Inferior parietal cortex (tissue), 1 donor: ENCODE results near the gene KIF21B.

Experiments
- DNase-seq: peaks from one replicate; pipeline ENCODE4 v3.0.0-alpha.2; 2016; ENCODE audit errors: extremely low spot score

KIF21B gene

GRCh38 chr1:201023517-201023902 lies at the start of gene KIF21B:
Gene KIF21B (minus strand): TSS chr1:201023714. CDS start chr1:201023383, 331 bp downstream.
- DNase-seq = no peak

DNA sequence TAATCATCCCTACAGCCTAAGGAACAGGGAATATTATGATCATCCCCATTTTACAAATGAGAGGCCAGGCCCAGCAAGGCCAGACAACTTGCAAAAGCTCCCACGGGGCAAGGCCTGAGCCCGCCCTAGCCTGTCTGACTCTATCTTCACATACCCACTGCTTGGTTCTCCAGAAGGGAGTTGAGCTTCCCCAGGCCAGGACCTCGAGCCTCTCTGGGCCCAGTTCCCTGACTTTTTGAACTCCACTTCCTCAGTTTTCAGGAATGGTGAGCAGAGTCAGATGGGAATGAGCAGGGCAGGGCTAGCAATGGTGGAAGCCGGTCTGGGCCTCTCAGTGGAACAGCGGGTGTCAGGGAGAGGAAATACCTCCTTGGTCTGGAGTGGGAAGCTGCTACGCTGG lies 49.4 kb upstream of the KIF21B start:
- no peak for DNase-seq

- no peak for DNase-seq
Measured at GRCh38 chr1:201072149-201072548, 48.6 kb upstream of the KIF21B start.

DNA sequence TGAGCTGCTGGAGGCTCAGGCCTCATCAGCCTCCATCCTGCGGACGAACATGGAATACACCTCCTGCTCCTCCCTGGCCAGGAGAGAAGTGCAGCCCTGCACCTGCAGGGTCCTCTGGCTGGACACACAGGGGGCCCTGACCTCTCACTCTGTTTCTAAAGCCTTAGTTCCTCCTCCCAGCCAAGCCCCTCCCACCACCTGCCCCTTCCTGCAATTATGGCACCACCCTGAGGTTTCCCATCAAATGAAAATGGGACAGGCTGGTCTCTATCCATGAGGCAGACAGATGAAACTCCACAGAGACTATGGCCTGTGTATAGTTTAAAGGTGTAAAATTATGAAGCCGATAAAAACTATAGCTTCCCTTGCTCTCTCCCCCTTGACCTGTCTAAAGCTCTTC lies 46.1 kb upstream of the KIF21B start:
- no peak for DNase-seq

DNA sequence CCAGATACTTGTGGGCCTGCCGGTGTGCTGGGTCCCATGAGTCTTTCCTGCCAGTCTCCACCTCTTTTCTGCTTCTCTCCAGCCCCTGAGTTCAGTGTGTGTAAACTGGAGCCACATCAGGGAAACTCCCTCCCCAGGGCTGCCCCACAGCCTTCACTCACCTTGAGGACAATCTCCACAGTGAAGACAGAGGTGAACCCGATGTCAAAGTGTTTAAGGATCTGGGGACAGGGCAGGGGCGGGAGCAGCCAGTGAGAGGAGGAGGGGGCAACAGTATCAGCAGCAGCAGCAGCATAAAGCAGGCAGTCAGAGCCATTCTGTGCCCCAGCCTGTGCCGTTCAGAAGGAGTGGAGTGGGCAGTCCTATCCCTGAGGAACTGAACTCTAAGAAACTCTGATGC lies 45.5 kb upstream of the KIF21B start:
- no peak for DNase-seq

DNA sequence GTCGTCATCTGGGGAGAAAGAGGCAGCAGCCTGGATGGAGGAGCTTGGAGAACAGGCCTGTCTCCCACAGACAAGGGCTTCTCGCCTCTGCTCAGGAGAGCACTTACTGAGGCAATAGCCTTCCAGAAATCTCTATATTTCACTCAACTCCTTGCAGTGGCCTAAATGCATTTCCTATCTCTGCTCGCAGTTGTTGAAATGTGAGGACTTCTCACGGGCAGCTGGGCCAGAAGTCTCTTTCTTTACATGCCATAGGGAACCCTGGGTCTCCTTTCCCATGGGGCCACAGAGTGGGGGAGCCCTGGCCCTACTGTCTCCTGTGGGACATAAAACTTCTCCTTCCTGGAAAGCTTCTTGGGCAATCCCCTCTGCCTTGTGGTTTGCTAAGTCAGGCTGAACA lies 43.5 kb upstream of the KIF21B start:
- no peak for DNase-seq

GRCh38 chr1:201065686-201066085 lies 42.2 kb upstream of the KIF21B start:
- no peak for DNase-seq

DNA sequence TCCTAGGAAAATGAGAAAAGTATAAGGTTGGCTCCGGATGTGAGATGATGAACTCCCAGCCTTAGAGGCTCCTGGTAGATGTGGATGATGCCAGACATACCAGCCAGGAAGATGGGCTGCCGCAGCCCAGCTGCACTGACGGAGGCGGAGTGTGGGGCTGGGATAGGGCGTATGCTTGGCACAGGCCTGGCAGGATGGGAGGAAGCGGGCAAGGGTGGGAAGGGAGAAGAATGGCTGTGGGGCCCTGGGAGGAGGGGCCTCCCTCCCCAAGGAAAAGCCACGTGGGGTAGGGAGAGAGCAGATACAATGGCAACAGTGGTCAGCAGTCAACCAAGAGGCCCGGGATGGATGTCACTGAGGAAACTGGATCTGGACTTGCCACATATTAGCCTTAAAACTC lies 41.3 kb upstream of the KIF21B start:
- no peak for DNase-seq

- no peak for DNase-seq
Measured at GRCh38 chr1:201063145-201063544, 39.6 kb upstream of the KIF21B start.

- no peak for DNase-seq
Measured at GRCh38 chr1:201062511-201063091, 39.1 kb upstream of the KIF21B start.

- DNase-seq = no peak
Measured at GRCh38 chr1:201061886-201062285, 38.4 kb upstream of the KIF21B start.

DNA sequence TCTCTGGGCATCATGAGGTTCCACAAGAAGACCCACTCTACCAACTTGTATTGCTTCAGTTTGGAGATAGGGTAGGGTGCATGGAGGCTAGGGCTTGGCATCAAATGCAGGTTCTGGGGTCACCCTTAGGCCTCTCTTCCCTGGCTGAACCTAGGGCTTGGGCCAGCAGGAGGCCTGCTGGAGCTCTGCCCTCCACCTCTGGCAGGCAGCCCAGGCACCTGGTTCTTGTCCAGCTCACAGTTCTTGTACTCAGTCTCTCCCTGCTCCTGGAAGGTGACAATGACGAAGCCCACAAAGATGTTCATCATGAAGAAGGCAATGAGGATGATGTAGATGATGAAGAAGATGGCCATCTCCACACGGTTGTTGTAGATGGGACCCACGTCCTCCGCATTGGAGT lies 37.5 kb upstream of the KIF21B start:
- no peak for DNase-seq

DNA sequence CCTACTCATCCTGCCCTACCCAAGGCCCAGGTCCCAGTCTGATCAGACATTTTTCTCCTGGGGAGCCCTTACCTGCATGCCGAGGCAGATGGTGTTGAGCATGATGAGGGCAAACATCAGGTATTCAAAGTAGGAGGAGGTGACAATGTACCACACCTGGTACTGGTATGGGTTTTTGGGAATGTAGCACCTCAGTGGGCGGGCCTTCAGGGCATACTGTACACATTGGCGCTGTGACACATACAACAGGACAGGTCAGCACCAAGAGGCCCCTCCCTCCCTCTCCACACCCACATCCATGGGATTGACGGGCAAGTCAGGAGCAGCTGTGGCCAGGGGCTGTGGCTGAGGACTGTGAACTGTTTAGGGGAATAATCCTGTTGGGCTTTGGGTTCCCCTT lies 37.1 kb upstream of the KIF21B start:
- no peak for DNase-seq

GRCh38 chr1:201059871-201060555 lies 36.5 kb upstream of the KIF21B start:
- DNase-seq = peak; percentile 56

- no peak for DNase-seq
Measured at GRCh38 chr1:201059401-201059800, 35.9 kb upstream of the KIF21B start.

DNA sequence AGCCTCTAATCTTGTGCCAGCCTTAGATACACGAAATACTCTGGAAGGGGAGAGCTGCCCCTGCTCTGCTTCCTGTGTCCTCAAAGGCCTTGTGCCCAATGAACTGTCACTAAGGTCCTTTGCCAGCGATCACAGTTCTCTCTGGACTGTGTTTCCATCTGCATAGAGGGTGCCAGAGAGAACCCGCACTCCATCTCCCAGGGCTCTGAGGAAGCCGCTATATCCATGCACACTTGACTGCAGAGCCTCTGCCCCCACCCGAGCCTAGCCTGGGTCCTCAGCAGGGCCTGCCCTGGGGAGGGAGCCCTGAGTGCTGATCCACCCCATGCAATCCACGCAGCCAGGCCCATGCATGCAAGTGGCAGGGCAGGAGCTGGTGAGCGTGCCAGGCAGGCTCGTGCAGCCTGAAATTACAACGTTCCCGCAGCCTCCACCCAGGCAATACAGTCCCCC lies 30.6 kb upstream of the KIF21B start:
- no peak for DNase-seq

DNA sequence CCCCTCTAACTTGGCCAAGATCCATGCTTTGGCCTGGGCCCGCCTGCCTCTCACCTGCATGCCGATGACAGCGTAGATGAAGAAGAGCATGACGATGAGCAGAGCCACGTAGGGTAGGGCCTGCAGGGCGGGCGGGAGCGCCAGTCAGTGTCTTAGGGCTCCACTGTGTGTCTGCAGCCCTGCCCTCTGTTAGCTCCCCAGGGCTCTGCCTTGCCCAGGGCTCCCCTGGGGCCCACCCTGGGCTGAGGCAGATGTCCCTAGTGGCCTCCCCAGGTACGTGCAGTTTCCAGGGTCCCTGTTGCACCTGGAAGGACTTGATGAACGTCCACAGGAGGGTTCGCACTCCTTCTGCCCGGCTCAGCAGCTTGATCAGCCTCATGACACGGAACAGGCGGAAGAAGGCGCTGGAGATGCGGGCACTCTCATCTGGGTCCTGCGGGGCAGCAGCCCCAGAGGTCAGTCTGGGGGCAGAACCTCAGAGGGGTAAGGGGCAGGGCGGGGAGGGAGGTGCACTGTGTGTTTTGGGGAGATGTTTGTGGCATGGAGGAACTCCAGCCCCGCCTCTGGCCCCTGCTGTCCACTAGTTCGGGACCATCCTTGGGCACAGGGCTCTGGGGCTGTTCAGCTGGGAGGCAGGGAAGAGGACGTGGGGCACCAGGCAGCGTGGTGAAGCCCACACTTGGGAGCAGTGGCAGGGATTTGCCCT lies 29.8 kb upstream of the KIF21B start:
- no peak for DNase-seq

DNA sequence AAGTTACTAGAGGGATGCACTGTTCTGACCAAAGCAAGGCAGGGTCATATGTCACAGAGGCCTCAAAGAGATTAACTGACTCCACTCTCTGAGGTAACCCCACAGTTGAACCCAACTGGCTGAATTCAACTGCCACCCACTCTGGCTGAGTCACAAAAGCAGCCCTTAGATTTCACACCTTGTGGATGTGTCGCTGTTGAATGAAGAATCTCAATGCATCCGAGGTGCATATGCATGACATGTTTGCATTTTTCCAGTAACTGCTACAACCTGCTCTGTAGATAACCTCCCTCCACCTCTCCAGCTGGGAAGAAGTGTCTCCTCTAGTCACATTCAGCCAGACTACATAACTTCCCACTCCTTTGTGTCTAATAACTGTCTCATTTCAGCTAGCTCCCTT lies 27.9 kb upstream of the KIF21B start:
- peak; percentile 42 for DNase-seq

DNA sequence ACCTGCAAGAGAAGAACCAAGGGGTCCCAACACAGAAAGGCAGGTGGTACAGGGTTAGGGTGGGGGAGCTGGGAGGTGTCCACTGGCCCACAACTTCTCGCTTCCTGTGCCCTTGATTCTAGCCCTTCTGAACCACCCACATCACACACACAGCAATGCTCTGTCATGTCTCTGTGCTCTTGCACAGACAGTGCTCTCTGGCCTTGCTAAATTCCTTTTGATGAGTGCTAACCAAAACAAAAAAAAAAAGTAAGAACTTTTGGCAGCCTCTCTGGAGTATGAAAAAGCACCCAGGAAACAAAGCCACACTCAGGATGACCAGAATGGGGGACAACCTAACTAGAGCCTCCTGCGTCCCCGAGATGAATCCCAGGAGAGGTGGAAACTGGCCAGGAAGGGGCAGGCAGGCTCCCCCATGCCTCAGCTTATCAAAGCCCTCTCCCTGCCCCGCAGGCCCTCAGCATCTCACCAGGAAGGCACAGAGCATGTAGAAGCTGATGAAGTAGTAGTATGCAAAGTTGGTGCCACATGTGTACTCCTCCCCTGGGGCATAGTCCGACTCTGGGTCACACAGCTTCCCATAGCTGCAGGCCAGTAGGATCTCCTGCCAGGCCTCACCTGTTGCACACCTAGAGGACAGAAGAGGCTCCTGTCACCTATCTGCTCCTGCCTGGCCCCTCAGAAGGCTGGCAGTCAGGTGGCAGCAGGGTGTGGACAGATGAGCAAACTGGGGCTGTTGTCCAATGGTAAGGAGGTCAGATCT lies 27.2 kb upstream of the KIF21B start:
- no peak for DNase-seq

- DNase-seq = no peak
Measured at GRCh38 chr1:201049248-201049831, 25.8 kb upstream of the KIF21B start.

DNA sequence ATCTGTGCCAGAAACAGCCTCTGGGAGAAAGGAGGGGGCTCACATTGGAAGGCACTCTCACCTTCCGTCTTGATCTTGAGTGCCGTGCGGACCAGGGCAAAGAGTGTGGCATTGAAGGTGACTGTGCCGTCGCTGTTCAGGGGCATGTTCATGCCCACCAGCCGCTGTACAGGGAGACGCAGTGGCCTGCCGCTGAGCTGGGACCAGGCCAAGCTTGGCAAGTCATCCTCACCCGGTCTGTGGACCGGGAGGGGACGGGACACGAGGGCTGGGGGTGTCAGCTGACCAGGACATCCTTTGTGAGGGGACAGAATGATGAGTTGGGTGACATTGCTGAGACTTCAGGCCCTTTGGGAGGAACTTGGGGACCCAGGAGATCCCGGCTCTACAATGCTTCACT lies 25.0 kb upstream of the KIF21B start:
- no peak for DNase-seq

DNA sequence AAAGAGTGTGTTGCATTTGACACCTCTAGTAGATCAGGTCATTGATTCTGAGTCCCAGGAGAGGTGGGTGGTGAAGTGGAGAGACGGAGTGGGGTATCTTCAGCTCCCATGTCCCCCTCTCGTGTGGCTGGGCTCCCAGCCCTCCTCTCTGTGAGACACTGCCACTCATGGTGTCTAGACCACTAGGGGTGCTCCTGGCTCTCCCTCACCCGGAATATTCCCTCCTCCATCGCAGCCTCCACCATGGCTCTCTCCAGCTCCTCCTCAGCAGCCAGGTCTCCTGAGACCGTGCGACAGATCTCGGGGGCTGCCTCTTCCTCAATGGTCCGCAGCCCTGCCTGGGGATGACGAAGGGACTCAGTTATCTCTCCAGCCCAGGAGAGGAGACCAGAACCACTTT lies 20.6 kb upstream of the KIF21B start:
- no peak for DNase-seq
